WTC11 (cell line): Measurements from ENCODE around the gene ST6GALNAC2. TPM values are rescaled to one million over a fixed set of nuclear protein-coding genes. Genes with fewer than 3 reads are reported as not detected.

Source experiments
- ATAC-seq: fragments of 200-7000 bp; cut with Tn5 transposase; 2 replicates; pipeline ENCODE4 v1.10.0; 2021; ENCODE audit warnings: mild to moderate bottlenecking, moderate library complexity
- CTCF ChIA-PET: fragments of 300-600 bp; sonication (Branson Sonifier 250); formaldehyde crosslinking; loops from one replicate; lab custom pipeline; 2021; ENCODE audit warnings: antibody characterized with exemption; lab: Charles Lee
- POLR2A ChIA-PET: fragments of 350-600 bp; sonication (Branson Sonifier 250); formaldehyde crosslinking; loops from one replicate; lab custom pipeline; 2021; ENCODE audit warnings: antibody characterized with exemption; lab: Charles Lee
- DNase-seq: peaks from one replicate; pipeline ENCODE4 v3.0.0; 2021; ENCODE audit warnings: low spot score
- H3K27ac Mint-ChIP-seq: 2 replicates; pipeline ENCODE4 v1.8.0; 2021; ENCODE audit warnings: mixed read lengths
- H3K27me3 Mint-ChIP-seq: 2 replicates; pipeline ENCODE4 v1.8.0; 2021; ENCODE audit warnings: low read depth, mild to moderate bottlenecking, moderate library complexity, mixed read lengths
- H3K36me3 Mint-ChIP-seq: 2 replicates; pipeline ENCODE4 v1.8.0; 2021; ENCODE audit warnings: mixed read lengths
- H3K4me1 Mint-ChIP-seq: 2 replicates; pipeline ENCODE4 v1.8.0; 2022; ENCODE audit warnings: mixed read lengths
- H3K4me3 Mint-ChIP-seq: 2 replicates; pipeline ENCODE4 v1.8.0; 2021; ENCODE audit warnings: mild to moderate bottlenecking, moderate library complexity, mixed read lengths
- H3K9me3 Mint-ChIP-seq: 2 replicates; pipeline ENCODE4 v1.8.0; 2021; ENCODE audit warnings: mixed read lengths
- AFF4 ChIP-seq: sonication (generic); formaldehyde crosslinking; IDR thresholded peaks from 2 replicates; pipeline ENCODE4 v1.8.1; 2023; ENCODE audit warnings: mild to moderate bottlenecking, missing genetic modification reagents, borderline replicate concordance
- AR ChIP-seq: fragments of 250-450 bp; sonication (Bioruptor Pico); IDR thresholded peaks from 2 replicates; pipeline ENCODE4 v1.9.0; 2021; ENCODE audit warnings: mild to moderate bottlenecking
- CBFB ChIP-seq: sonication (generic); formaldehyde crosslinking; IDR thresholded peaks from 2 replicates; pipeline ENCODE4 v1.8.1; 2022; ENCODE audit warnings: mild to moderate bottlenecking, low read depth, missing genetic modification reagents
- CDX4 ChIP-seq: fragments of 250-450 bp; sonication (Bioruptor Pico); IDR thresholded peaks from 2 replicates; pipeline ENCODE4 v1.9.0; 2021; ENCODE audit warnings: moderate library complexity, mild to moderate bottlenecking, inconsistent platforms, borderline replicate concordance
- E2F4 ChIP-seq: sonication (generic); formaldehyde crosslinking; IDR thresholded peaks from 2 replicates; pipeline ENCODE4 v1.8.1; 2022; ENCODE audit warnings: low read depth, mild to moderate bottlenecking, moderate library complexity, missing genetic modification reagents, borderline replicate concordance
- FOXJ3 ChIP-seq: sonication (generic); formaldehyde crosslinking; IDR thresholded peaks from 2 replicates; pipeline ENCODE4 v1.9.0; 2021; ENCODE audit warnings: missing genetic modification reagents, mild to moderate bottlenecking, borderline replicate concordance
- IRF1 ChIP-seq: sonication (generic); formaldehyde crosslinking; IDR thresholded peaks from 2 replicates; pipeline ENCODE4 v1.8.0; 2023; ENCODE audit warnings: missing genetic modification reagents
- MLX ChIP-seq: sonication (generic); formaldehyde crosslinking; IDR thresholded peaks from 2 replicates; pipeline ENCODE4 v1.8.1; 2023; ENCODE audit warnings: mild to moderate bottlenecking, missing genetic modification reagents, moderate library complexity
- NR1H2 ChIP-seq: sonication (generic); formaldehyde crosslinking; IDR thresholded peaks from 2 replicates; pipeline ENCODE4 v1.9.0; 2021; ENCODE audit warnings: mild to moderate bottlenecking, moderate library complexity, missing genetic modification reagents
- ZBTB21 ChIP-seq: sonication (generic); formaldehyde crosslinking; IDR thresholded peaks from 2 replicates; pipeline ENCODE4 v1.8.1; 2023; ENCODE audit warnings: mild to moderate bottlenecking, missing genetic modification reagents, borderline replicate concordance
- ZMAT4 ChIP-seq: fragments of 250-450 bp; sonication (Bioruptor Pico); IDR thresholded peaks from 2 replicates; pipeline ENCODE4 v1.9.0; 2021; ENCODE audit warnings: mild to moderate bottlenecking
- ZNF281 ChIP-seq: sonication (generic); formaldehyde crosslinking; IDR thresholded peaks from 2 replicates; pipeline ENCODE4 v1.8.0; 2023; ENCODE audit warnings: mild to moderate bottlenecking, missing genetic modification reagents
- ZNF423 ChIP-seq: fragments of 250-450 bp; sonication (Bioruptor Pico); IDR thresholded peaks from 2 replicates; pipeline ENCODE4 v2.1.2; 2022; ENCODE audit warnings: mild to moderate bottlenecking, moderate library complexity
- total RNA-seq: library from RNA; stranded (reverse); gene quantifications from 3 replicates; pipeline ENCODE4 v1.2.3, GENCODE V29; 2021

ST6GALNAC2 gene
- total RNA-seq, 1 experiment from 2014 or later, result not detected

GRCh38 chr17:76532072-76532651, 53.5 kb downstream of the ST6GALNAC2 start (continued):
- no peak for TF ChIP-seq ZBTB21 (CRISPR knock-in tag)
- TF ChIP-seq, all 79 proteins: peak for 0

GRCh38 chr17:76531486-76532038, 54.1 kb downstream of the ST6GALNAC2 start:
- TF ChIP-seq NR1H2 (CRISPR knock-in tag) (no peak), AFF4 (CRISPR knock-in tag) (no peak), ZNF423 (CRISPR knock-in tag) (no peak), ZMAT4 (CRISPR knock-in tag) (no peak), ZNF281 (no peak), IRF1 (CRISPR knock-in tag) (no peak), AR (no peak), CBFB (CRISPR knock-in tag) (no peak), E2F4 (no peak), FOXJ3 (CRISPR knock-in tag) (no peak), CDX4 (no peak), MLX (no peak)
- ChIA-PET CTCF (interaction anchor here (0.6 to 2.2 kb wide), 2 partner anchors 9 to 147 kb away, joined by 3 to 9 read pairs; partner anchors contain the start of gene PRCD), POLR2A (no interaction called here)
- Mint-ChIP-seq H3K9me3 (no peaks in the 10 kb centered on the region), H3K4me3 (no peak overlapping the region), H3K4me1 (peaks cover 17% of the 10 kb centered on the region), H3K27ac (no peak overlapping the region), H3K36me3 (no peaks in the 10 kb centered on the region), H3K27me3 (peaks cover 18% of the 10 kb centered on the region)
- ATAC-seq, result no peak
- DNase-seq, result no peak
